ENCODE data around the gene SKIL. TPM values are rescaled to one million over a fixed set of nuclear protein-coding genes. Genes with fewer than 3 reads are reported as not detected.

The SKIL gene
- total and polyA plus RNA-seq, 2 experiments from 2014 or later: 141 to 358 TPM

- no peaks in the 10 kb centered on the region for H4K20me1 ChIP-seq (replicated peaks; ENCODE audit: insufficient read depth)
- Mint-ChIP-seq H3K36me3 (ENCODE audit: low read depth) (peaks cover 2% of the 10 kb centered on the region; the same call in 1 of the 3 replicates), H3K9me3 (0 out of 3 replicates have a peak, but pooled peaks cover 2% of the 10 kb centered on the region), H3K27me3 (ENCODE audit: insufficient read depth, low read depth, poor library complexity) (peaks cover 15% of the 10 kb centered on the region), H3K4me3 (no peak overlapping the region), H3K27ac (no peak overlapping the region), H3K4me1 (peaks cover 10% of the 10 kb centered on the region)
- no peak overlapping the region for H3K4me2 ChIP-seq
- no peak overlapping the region for H3K4me3 ChIP-seq
- no peaks in the 10 kb centered on the region for H3K79me2 ChIP-seq (replicated peaks; ENCODE audit: insufficient read depth)
- peak overlapping the region; percentile 45; the same call in 1 of the 2 replicates for H2AFZ ChIP-seq
- TF ChIP-seq CTCF (conservative IDR thresholded peaks at IDR 0.05; ENCODE audit: low read depth in 2 of 2): no peak
- TF ChIP-seq NANOG (IDR thresholded peaks at IDR 0.05; ENCODE audit: borderline replicate concordance): no peak
- no peak for TF ChIP-seq ZNF462 (CRISPR knock-in tag; IDR thresholded peaks at IDR 0.05)
- no peak for TF ChIP-seq STAT1 (IDR thresholded peaks at IDR 0.05; ENCODE audit: unreplicated experiment)
- no peak for TF ChIP-seq ZNF114 (CRISPR knock-in tag; IDR thresholded peaks at IDR 0.05)
- TF ChIP-seq EZH2 (IDR thresholded peaks at IDR 0.05; ENCODE audit: low read depth, unreplicated experiment): no peak
- TF ChIP-seq EZH2phosphoT487 (IDR thresholded peaks at IDR 0.05; ENCODE audit: unreplicated experiment): no peak
- no peak for TF ChIP-seq CREB1 (CRISPR knock-in tag; IDR thresholded peaks at IDR 0.05; ENCODE audit: low read depth)
- TF ChIP-seq JUNB (IDR thresholded peaks at IDR 0.05; ENCODE audit: unreplicated experiment): no peak
- H3K36me3 ChIP-seq (ENCODE audit: insufficient read depth): no peaks in the 10 kb centered on the region
- H3F3A ChIP-seq (replicated peaks; ENCODE audit: low read depth): peaks cover 9% of the 10 kb centered on the region; the same call in 1 of the 2 replicates
- DNase-seq (ENCODE audit: low spot score) (no peak), ATAC-seq (no peak)
- H3K27me3 ChIP-seq (ENCODE audit: insufficient read depth): peaks cover 23% of the 10 kb centered on the region
- H3K4me1 ChIP-seq (ENCODE audit: insufficient read depth): peaks cover 4% of the 10 kb centered on the region; the same call in 1 of the 2 replicates
- no peak overlapping the region for H3K27ac ChIP-seq (ENCODE audit: low read depth)
- 0 out of 2 replicates have a peak, but pooled peaks cover 4% of the 10 kb centered on the region for H3K9me2 ChIP-seq (ENCODE audit: insufficient read depth)
Measured at GRCh38 chr3:170413291-170413690, 55.8 kb downstream of the SKIL start.

Measured in GM23338 (cell line).